Erythroblast (primary cell): Measurements from ENCODE around the gene PFDN1.

Source experiments
- GATA1 ChIP-seq: IDR thresholded peaks from 2 replicates; pipeline ENCODE4 v1.6.1; 2011; ENCODE audit warnings: low read depth, mild to moderate bottlenecking, control low read depth, low read length, moderate library complexity
- POLR2A ChIP-seq: IDR thresholded peaks from 2 replicates; pipeline ENCODE4 v1.6.1; 2011; ENCODE audit warnings: mild to moderate bottlenecking, low read length

GRCh38 chr5:140245341-140245740 is 57.6 kb downstream of the PFDN1 start:
- TF ChIP-seq POLR2A: no peak
- no peak for TF ChIP-seq GATA1
